GM18508 (cell line): ENCODE results near the gene SPTLC2.
"Not testable (repeated sequence)": the region's sequence is repeated elsewhere in the genome, so short reads cannot be mapped to it uniquely, and the experiment has no call there.

Experiments used
- ATAC-seq: cut with Tn5 transposase; IDR thresholded peaks from one replicate; pipeline ENCODE4 v1.9.1; 2021; ENCODE audit warnings: moderate number of reproducible peaks; ENCODE audit not compliant: insufficient read depth, unreplicated experiment

Gene SPTLC2

GRCh38 chr14:77616454-77617229 lies at the start of gene SPTLC2:
Gene SPTLC2 (minus strand): TSS chr14:77616637. CDS start chr14:77616579, 58 bp downstream.
- ATAC-seq = peak; percentile 92

GRCh38 chr14:77663293-77663692 lies 46.9 kb upstream of the SPTLC2 start:
- ATAC-seq = no peak

- not testable (repeated sequence) for ATAC-seq
Measured at GRCh38 chr14:77661562-77661961, 45.1 kb upstream of the SPTLC2 start.

GRCh38 chr14:77660754-77661153 lies 44.3 kb upstream of the SPTLC2 start:
- no peak for ATAC-seq

GRCh38 chr14:77659831-77660230 lies 43.4 kb upstream of the SPTLC2 start:
- no peak for ATAC-seq

GRCh38 chr14:77657280-77657679 lies 40.8 kb upstream of the SPTLC2 start:
- no peak for ATAC-seq

GRCh38 chr14:77654001-77654441 lies 37.6 kb upstream of the SPTLC2 start:
- ATAC-seq = no peak

GRCh38 chr14:77649326-77649725 lies 32.9 kb upstream of the SPTLC2 start:
- no peak for ATAC-seq

- no peak for ATAC-seq
Measured at GRCh38 chr14:77648520-77649200, 32.2 kb upstream of the SPTLC2 start.

GRCh38 chr14:77647853-77648252 lies 31.4 kb upstream of the SPTLC2 start:
- ATAC-seq = no peak

GRCh38 chr14:77646907-77647306 lies 30.5 kb upstream of the SPTLC2 start:
- ATAC-seq = no peak

- no peak for ATAC-seq
Measured at GRCh38 chr14:77645520-77646230, 29.2 kb upstream of the SPTLC2 start.

- no peak for ATAC-seq
Measured at GRCh38 chr14:77642407-77642806, 26.0 kb upstream of the SPTLC2 start.

GRCh38 chr14:77641534-77642341 lies 25.3 kb upstream of the SPTLC2 start:
- no peak for ATAC-seq

- no peak for ATAC-seq
Measured at GRCh38 chr14:77640756-77641533, 24.5 kb upstream of the SPTLC2 start.

GRCh38 chr14:77638771-77639171 lies 22.3 kb upstream of the SPTLC2 start:
- no peak for ATAC-seq

- ATAC-seq = not testable (repeated sequence)
Measured at GRCh38 chr14:77635869-77636268, 19.4 kb upstream of the SPTLC2 start.

- ATAC-seq = not testable (repeated sequence)
Measured at GRCh38 chr14:77635466-77635865, 19.0 kb upstream of the SPTLC2 start.

- no peak for ATAC-seq
Measured at GRCh38 chr14:77630111-77630510, 13.7 kb upstream of the SPTLC2 start.
